GM23338 (cell line): ENCODE results near the gene PRR19. TPM values are rescaled to one million over a fixed set of nuclear protein-coding genes. Genes with fewer than 3 reads are reported as not detected.

Experiments
- CREB1 ChIP-seq: fragments of 250-450 bp; sonication (Bioruptor Pico); IDR thresholded peaks from 2 replicates; pipeline ENCODE4 v1.5.0; 2020; ENCODE audit warnings: low read depth, mild to moderate bottlenecking, moderate library complexity
- CTCF ChIP-seq, 2 experiments: fragments of 200-600 bp in 1 of 2; sonication (generic) in 1 of 2; conservative IDR thresholded peaks; 2 replicates each; pipeline versions ENCODE4 v1.5.1 to v1.6.1; 2016 to 2017; ENCODE audit warnings: antibody characterized with exemption in 2 of 2, low read depth in 2 of 2, mild to moderate bottlenecking in 2 of 2, moderate library complexity in 1 of 2
- EZH2 ChIP-seq: fragments of 200-600 bp; sonication (generic); IDR thresholded peaks from one replicate; pipeline ENCODE4 v1.8.0; 2017; ENCODE audit warnings: antibody characterized with exemption, mild to moderate bottlenecking, low read depth; ENCODE audit not compliant: unreplicated experiment
- EZH2phosphoT487 ChIP-seq: fragments of 200-600 bp; sonication (generic); IDR thresholded peaks from one replicate; pipeline ENCODE4 v1.8.1; 2018; ENCODE audit warnings: antibody characterized with exemption; ENCODE audit not compliant: unreplicated experiment
- POLR2AphosphoS5 ChIP-seq: IDR thresholded peaks from 2 replicates; pipeline ENCODE4 v1.6.1; 2016; ENCODE audit warnings: antibody characterized with exemption, low read depth
- REST ChIP-seq: IDR thresholded peaks from one replicate; pipeline ENCODE4 v1.6.1; 2018; ENCODE audit warnings: antibody characterized with exemption; ENCODE audit not compliant: unreplicated experiment
- ZNF462 ChIP-seq: fragments of 250-450 bp; sonication (Bioruptor Pico); IDR thresholded peaks from 2 replicates; pipeline ENCODE4 v1.5.0; 2020; ENCODE audit warnings: mild to moderate bottlenecking, moderate library complexity
- polyA plus RNA-seq: library from polyadenylated mRNA; unstranded; fragments of >200 nt; fragmentation: Nextera tagmentation; extraction: Ambion mirVana; gene quantifications from 2 replicates; pipeline ENCODE4 v1.2.1, GENCODE V29; 2016
- total RNA-seq: library from RNA; depleted of rRNA; stranded (reverse); fragments of >200 nt; shearing (Covaris generic); gene quantifications from 2 replicates; pipeline ENCODE4 v1.2.3, GENCODE V29; 2014

The PRR19 gene
- total and polyA plus RNA-seq, 2 experiments from 2014 or later, result 3.6 to 4.1 TPM

GRCh38 chr19:42278452-42279154 lies 23.3 kb upstream of the PRR19 start (continued):
- TF ChIP-seq ZNF462 (CRISPR knock-in tag) (no peak), EZH2 (no peak), CREB1 (no peak), EZH2phosphoT487 (no peak), CTCF (conservative IDR thresholded peaks at IDR 0.05; ENCODE audit: low read depth in 2 of 2) (no peak), REST (no peak), POLR2AphosphoS5 (no peak)
